Epidermal melanocyte (primary cell): Measurements from ENCODE around the gene ANGPTL3.

Experiments
- DNase-seq: peaks from one replicate; pipeline ENCODE4 v3.0.0; 2011; ENCODE audit warnings: low spot score; ENCODE audit not compliant: insufficient read length

Gene ANGPTL3

DNA sequence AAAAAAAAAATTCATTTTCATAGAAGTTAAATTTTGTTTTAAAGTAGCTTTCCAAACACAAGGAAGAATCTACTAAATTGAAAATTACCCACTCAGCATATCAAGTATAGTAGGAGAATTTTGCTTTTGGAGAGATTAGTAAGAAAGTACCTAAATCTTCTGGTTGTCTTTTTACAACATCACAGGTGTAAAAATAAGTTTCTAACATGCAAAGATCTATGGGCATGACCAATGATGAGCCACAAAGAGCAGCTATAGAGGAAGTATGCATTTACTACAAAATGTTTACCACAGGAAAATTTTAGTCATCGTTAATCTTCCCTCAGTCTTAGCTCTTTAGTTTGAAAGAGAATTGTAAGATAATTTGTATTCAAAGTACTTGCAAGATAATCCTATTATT lies 28.1 kb downstream of the ANGPTL3 start:
- DNase-seq, result no peak

DNA sequence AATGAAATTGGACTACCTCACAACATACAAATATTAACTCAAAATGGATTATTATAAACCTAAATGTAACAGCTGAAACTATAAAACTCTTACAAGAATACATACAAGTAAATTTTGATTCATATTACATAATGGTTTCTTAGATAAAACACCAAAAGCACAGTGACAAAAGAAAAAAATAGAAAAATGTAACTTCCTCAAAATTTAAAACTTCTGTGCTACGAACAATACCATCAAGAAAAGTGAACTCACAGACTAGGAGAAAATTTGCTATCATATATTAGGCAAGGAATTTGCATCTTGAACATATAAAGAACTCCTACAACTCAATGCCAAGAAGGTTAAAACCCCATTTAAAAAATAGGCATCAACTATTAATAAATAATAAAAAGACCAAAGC lies 31.2 kb downstream of the ANGPTL3 start:
- DNase-seq, result no peak

DNA sequence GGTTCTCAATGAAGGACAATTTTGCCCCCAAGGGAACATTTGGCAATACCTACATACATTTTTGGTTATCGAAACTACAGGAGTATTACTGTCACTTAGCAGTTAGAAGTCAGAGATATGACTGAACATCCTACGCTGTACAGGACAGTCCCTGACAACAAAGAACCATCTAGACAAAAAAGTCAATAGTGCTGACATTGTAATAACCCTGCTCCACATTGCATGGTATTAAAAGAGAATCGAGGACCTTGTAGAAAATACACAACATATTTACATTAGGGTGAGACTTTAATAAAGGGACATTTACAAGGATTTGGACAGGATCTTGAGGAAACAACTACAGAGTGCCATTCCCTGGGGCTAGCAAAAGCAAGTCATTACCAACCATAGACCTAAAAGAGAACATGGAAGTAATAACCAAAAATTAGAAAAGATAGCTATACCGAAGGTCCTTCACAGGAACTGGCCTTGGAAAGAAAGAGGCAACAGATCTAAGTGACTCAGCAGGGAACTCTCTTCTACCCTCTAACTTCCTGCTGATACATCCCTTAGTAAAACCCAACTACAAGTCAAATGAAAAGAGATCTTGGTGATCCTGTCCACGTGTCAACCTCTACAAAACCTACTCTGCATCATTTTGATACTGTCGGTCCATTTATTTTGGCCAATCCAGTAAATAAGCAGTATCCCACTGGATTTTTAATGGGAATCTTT lies 40.2 kb downstream of the ANGPTL3 start:
- DNase-seq, result no peak

DNA sequence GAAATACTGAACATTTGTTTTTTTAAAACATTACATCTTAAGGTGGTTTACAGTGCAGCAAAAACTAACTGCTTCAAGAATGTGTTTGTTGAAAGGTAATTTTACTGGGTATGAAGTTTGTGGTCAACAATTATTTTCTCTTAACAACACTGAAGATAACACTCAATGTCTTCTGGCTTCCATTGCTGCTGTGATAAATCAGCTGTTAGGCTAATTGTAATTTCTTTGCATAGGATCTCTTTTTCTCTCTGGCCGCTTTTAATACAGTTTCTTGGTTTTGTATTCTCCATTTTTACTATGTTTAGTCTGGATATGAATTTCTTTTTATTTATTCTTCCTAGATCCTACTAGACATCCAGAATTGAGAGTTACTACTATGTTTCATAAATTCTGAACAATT lies 46.0 kb downstream of the ANGPTL3 start:
- no peak for DNase-seq

DNA sequence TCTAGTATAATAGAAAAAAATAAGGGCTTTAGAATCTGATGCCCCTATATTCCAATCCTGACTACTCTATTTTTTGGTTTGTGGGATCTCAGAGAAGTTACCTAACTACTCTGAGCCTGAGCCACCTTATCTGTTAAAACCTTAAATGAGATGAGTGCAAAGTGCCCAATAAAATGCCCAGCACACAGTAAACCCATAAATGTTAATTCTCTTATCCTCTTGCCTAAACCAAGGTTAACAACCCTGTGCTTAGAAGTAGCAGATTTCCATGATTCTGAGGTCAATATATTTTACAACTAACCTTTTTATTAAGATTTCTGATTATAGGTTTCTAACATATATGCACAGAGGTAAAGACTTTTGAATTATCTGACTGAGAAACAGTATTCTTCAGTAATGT lies 55.1 kb downstream of the ANGPTL3 start:
- no peak for DNase-seq

DNA sequence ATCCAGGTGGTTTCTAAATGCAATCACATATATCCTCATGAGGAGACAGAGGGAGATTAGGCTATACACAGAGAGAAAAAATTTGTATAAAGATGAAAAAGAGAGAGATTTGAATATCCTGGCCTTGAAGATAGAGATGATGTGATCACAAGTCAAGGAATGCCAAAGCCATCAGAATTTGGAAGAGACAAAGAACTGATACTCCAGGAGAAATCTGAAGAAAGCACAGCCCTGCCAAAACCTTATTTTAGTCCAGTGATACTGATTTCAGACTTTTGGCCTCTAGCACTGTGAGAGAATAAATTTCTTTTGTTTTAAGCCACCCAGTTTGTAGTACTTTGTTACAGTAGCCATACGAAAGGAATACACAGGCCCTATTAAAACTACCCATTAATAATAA lies 57.4 kb downstream of the ANGPTL3 start:
- no peak for DNase-seq
